ENCODE data around the gene TSPAN11. TPM values are rescaled to one million over a fixed set of nuclear protein-coding genes. Genes with fewer than 3 reads are reported as not detected.
A peak's percentile ranks its signal among the peaks of the same experiment; 100 is the strongest.

The TSPAN11 gene
- total and polyA plus RNA-seq, 9 donors = 0.33 to 2.8 (median 1.5) TPM

- Histone ChIP-seq H3K4me1 (ENCODE audit: insufficient read depth) (no peaks in the 10 kb centered on the region), H3K9me3 (no peaks in the 10 kb centered on the region), H3K4me3 (no peak overlapping the region), H3K27ac (no peak overlapping the region), H3K27me3 (no peaks in the 10 kb centered on the region), H3K36me3 (no peaks in the 10 kb centered on the region)
- 63 to 79% (median 71%) methylated on average over 4 of the region's 4 CpGs for WGBS, 3 donors
- no peak for DNase-seq
- intact Hi-C loops (cut with DNase I) = no loop called here
- TF ChIP-seq POLR2A (IDR thresholded peaks at IDR 0.05) = no peak
- TF ChIP-seq EP300 (IDR thresholded peaks at IDR 0.05) = no peak
- no peak for TF ChIP-seq CTCF (IDR thresholded peaks at IDR 0.05)
Measured at GRCh38 chr12:31031951-31032335, 105.4 kb downstream of the TSPAN11 start.

- Histone ChIP-seq H3K4me3 (no peak overlapping the region), H3K27ac (no peak overlapping the region), H3K36me3 (no peaks in the 10 kb centered on the region), H3K4me1 (ENCODE audit: insufficient read depth) (no peaks in the 10 kb centered on the region), H3K27me3 (no peaks in the 10 kb centered on the region), H3K9me3 (no peaks in the 10 kb centered on the region)
- WGBS, 3 donors = 36 to 46% (median 39%) methylated on average over 3 of the region's 3 CpGs
- no peak for DNase-seq
- intact Hi-C loops (cut with DNase I) = no loop called here
- TF ChIP-seq EP300 (IDR thresholded peaks at IDR 0.05) = no peak
- no peak for TF ChIP-seq POLR2A (IDR thresholded peaks at IDR 0.05)
- TF ChIP-seq CTCF (IDR thresholded peaks at IDR 0.05) = no peak
Measured at GRCh38 chr12:31033146-31033545, 106.6 kb downstream of the TSPAN11 start.

GRCh38 chr12:31033681-31034080, 107.1 kb downstream of the TSPAN11 start:
- H3K36me3 ChIP-seq = no peaks in the 10 kb centered on the region
- WGBS, 3 donors = 37 to 52% (median 39%) methylated on average over 6 of the region's 6 CpGs
- H3K27me3 ChIP-seq = no peaks in the 10 kb centered on the region
- TF ChIP-seq POLR2A (IDR thresholded peaks at IDR 0.05) = no peak
- H3K4me1 ChIP-seq (ENCODE audit: insufficient read depth) = no peaks in the 10 kb centered on the region
- H3K9me3 ChIP-seq = no peaks in the 10 kb centered on the region
- no peak overlapping the region for H3K27ac ChIP-seq
- intact Hi-C loops (cut with DNase I) = no loop called here
- no peak overlapping the region for H3K4me3 ChIP-seq
- DNase-seq = peak in 2 of 5 donors; percentile 21 to 51

GRCh38 chr12:31034372-31034771, 107.8 kb downstream of the TSPAN11 start:
- 53 to 70% (median 69%) methylated on average over 3 of the region's 3 CpGs for WGBS, 3 donors

GRCh38 chr12:31035226-31035625, 108.7 kb downstream of the TSPAN11 start:
- TF ChIP-seq EP300 (IDR thresholded peaks at IDR 0.05) = no peak
- no peak for TF ChIP-seq CTCF (IDR thresholded peaks at IDR 0.05)
- no peak for TF ChIP-seq POLR2A (IDR thresholded peaks at IDR 0.05)
- Histone ChIP-seq H3K4me3 (no peak overlapping the region), H3K27me3 (no peaks in the 10 kb centered on the region), H3K4me1 (ENCODE audit: insufficient read depth) (no peaks in the 10 kb centered on the region), H3K9me3 (no peaks in the 10 kb centered on the region), H3K27ac (no peak overlapping the region), H3K36me3 (no peaks in the 10 kb centered on the region)
- no peak for DNase-seq
- WGBS, 3 donors = 53 to 67% (median 64%) methylated on average over 4 of the region's 4 CpGs
- intact Hi-C loops (cut with DNase I) = no loop called here

More at GRCh38 chr12:31034372-31034771, 107.8 kb downstream of the TSPAN11 start:
- intact Hi-C loops (cut with DNase I) = no loop called here
- Histone ChIP-seq H3K36me3 (no peaks in the 10 kb centered on the region), H3K27me3 (no peaks in the 10 kb centered on the region), H3K9me3 (no peaks in the 10 kb centered on the region), H3K4me3 (no peak overlapping the region), H3K27ac (no peak overlapping the region), H3K4me1 (ENCODE audit: insufficient read depth) (no peaks in the 10 kb centered on the region)
- TF ChIP-seq CTCF (IDR thresholded peaks at IDR 0.05) = no peak
- no peak for TF ChIP-seq POLR2A (IDR thresholded peaks at IDR 0.05)
- no peak for TF ChIP-seq EP300 (IDR thresholded peaks at IDR 0.05)
- no peak for DNase-seq

Measured in ovary (tissue), 9 donors.